ENCODE results near the gene PLA2R1.

DNA sequence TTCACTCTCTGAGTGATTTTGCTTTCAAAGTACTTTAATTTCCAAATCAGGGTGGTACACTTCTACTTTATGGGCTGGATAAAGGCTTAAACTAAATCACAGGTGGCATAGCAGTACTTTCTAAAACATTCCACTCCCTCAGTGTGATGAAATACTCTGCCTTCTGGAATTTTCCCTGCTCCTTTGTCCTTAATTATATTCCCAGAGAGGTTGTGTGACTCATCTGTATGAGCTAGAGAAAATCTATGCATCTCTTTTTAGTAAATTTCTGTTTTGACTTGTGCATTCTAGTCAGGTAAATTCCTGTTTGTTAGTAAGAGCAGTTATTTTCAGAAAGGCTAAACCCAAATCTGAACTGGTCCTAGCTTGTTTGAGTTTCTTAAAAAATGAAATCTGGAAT is 29.0 kb upstream of the PLA2R1 start:
- TF ChIP-seq, protein P1, sequence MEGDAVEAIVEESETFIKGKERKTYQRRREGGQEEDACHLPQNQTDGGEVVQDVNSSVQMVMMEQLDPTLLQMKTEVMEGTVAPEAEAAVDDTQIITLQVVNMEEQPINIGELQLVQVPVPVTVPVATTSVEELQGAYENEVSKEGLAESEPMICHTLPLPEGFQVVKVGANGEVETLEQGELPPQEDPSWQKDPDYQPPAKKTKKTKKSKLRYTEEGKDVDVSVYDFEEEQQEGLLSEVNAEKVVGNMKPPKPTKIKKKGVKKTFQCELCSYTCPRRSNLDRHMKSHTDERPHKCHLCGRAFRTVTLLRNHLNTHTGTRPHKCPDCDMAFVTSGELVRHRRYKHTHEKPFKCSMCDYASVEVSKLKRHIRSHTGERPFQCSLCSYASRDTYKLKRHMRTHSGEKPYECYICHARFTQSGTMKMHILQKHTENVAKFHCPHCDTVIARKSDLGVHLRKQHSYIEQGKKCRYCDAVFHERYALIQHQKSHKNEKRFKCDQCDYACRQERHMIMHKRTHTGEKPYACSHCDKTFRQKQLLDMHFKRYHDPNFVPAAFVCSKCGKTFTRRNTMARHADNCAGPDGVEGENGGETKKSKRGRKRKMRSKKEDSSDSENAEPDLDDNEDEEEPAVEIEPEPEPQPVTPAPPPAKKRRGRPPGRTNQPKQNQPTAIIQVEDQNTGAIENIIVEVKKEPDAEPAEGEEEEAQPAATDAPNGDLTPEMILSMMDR (conservative IDR thresholded peaks at IDR 0.05 in 1 of 2, IDR thresholded peaks at IDR 0.05 in 1 of 2; ENCODE audit: low read depth in 1 of 2, low read length in 2 of 2): no peak
- TF ChIP-seq EZH2 (IDR thresholded peaks at IDR 0.05; ENCODE audit: low read length, missing control alignments): no peak

All from fibroblast of lung (primary cell).